ENCODE measurements around the gene PORCN.
"Not testable (repeated sequence)": the region's sequence is repeated elsewhere in the genome, so short reads cannot be mapped to it uniquely, and the experiment has no call there.

DNA sequence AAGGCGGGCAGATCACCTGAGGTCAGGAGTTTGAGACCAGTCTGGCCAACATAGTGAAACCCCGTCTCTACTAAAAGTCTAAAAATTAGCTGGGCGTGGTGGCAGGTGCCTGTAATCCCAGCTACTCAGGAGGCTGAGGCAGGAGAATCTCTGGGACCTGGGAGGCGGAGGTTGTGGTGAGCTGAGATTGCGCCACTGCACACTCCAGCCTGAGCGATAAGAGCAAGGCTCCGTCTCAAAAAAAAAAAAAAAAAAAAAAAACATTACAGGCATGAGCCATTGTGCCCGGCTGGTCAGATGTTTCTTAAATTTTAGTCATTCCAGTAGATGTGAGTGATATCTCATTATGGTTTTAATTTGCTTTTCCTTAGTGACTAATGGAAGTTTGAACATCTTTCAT, 17.1 kb downstream of the PORCN start:
- TF ChIP-seq, protein P1, sequence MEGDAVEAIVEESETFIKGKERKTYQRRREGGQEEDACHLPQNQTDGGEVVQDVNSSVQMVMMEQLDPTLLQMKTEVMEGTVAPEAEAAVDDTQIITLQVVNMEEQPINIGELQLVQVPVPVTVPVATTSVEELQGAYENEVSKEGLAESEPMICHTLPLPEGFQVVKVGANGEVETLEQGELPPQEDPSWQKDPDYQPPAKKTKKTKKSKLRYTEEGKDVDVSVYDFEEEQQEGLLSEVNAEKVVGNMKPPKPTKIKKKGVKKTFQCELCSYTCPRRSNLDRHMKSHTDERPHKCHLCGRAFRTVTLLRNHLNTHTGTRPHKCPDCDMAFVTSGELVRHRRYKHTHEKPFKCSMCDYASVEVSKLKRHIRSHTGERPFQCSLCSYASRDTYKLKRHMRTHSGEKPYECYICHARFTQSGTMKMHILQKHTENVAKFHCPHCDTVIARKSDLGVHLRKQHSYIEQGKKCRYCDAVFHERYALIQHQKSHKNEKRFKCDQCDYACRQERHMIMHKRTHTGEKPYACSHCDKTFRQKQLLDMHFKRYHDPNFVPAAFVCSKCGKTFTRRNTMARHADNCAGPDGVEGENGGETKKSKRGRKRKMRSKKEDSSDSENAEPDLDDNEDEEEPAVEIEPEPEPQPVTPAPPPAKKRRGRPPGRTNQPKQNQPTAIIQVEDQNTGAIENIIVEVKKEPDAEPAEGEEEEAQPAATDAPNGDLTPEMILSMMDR (IDR thresholded peaks at IDR 0.05 in 8 of 11, conservative IDR thresholded peaks at IDR 0.05 in 3 of 11): not testable (repeated sequence)
- not testable (repeated sequence) for TF ChIP-seq POLR2AphosphoS5, POLR2A (IDR thresholded peaks at IDR 0.05)
